ELR (cell line): ENCODE measurements around the gene PRAMEF18.
"Not testable (repeated sequence)": the region's sequence is repeated elsewhere in the genome, so short reads cannot be mapped to it uniquely, and the experiment has no call there.

ENCODE experiments used
- DNase-seq: peaks from one replicate; pipeline ENCODE4 v3.0.0-alpha.2; 2015; ENCODE audit warnings: low read depth

The PRAMEF18 gene

GRCh38 chr1:13225675-13226204, at the start of gene PRAMEF18:
PRAMEF18 (minus strand) TSS chr1:13226154; CDS start chr1:13226106, 48 bp downstream.
- not testable (repeated sequence) for DNase-seq

GRCh38 chr1:13265124-13265523, 39.2 kb upstream of the PRAMEF18 start:
- not testable (repeated sequence) for DNase-seq

- DNase-seq = not testable (repeated sequence)
Measured at GRCh38 chr1:13253898-13254297, 27.9 kb upstream of the PRAMEF18 start, which contains the start of gene PRAMEF5. PRAMEF5 (plus strand) TSS chr1:13254198; CDS start chr1:13259269, 5,071 bp downstream.

DNA sequence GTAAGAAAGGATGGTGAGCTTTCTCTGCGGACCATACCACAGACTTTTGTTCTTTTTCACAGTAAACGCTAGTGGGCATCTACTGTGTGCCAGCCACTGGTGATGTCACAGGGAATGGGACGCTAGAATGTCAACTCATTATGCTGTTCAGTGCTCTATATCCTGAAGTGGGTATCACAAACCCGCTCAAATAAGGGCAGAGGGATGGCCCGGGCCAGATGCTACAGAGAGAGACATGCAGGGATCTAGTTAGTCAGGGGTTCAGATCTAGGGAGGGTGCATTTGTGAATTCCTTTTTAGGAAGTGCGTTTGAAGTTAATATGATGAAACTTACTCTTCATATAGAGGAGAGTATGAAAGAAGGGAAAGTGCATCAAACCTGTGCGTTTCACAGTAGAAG, 21.2 kb upstream of the PRAMEF18 start:
- DNase-seq = not testable (repeated sequence)

DNA sequence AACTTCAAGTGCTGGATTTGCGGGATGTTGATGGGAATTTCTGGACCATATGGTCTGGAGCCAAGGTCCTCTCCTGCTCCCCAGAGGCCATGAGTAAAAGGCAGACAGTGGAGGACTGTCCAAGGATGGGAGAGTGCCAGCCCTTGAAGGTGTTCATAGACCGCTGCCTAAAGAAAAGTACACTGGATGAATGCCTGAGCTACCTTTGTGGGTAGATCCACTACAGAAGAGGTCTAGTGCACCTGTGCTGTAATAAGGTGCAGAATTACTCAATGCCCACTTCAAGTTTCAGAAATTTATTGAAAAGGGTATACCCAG, 20.6 kb upstream of the PRAMEF18 start:
- not testable (repeated sequence) for DNase-seq

DNA sequence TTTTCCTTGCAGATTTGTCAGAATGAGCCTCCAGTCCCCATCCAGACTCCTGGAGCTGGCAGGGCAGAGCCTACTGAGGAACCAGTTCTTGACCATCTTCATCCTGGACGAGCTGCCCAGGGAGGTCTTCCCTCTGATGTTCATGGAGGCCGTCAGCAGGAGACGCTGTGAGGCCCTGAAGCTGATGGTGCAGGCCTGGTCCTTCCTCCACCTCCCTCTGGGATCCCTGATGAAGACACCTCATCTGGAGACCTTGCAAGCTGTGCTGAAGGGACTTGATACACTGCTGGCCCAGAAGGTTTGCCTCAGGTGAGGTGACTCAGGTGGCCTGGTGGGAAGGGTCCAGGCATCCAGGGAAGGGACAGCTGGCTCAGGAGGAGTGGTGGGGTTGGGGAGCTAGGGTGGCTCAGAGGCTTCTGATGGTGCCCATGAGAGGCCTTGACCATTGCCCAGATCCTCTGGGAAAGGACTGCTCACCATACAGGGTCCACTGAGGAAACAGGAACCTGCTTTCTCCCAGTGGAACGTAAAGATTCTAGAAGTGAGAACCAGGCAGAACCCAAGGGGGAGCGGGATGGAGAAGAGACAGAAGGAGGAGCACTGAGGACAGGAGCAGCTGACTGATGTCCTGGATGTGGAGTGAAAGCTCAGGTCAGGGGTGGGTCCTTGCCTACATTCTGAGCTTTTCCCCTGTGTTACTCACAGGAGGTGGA, 20.0 kb upstream of the PRAMEF18 start:
- not testable (repeated sequence) for DNase-seq

GRCh38 chr1:13243536-13244263, 17.7 kb upstream of the PRAMEF18 start:
- DNase-seq = not testable (repeated sequence)

DNA sequence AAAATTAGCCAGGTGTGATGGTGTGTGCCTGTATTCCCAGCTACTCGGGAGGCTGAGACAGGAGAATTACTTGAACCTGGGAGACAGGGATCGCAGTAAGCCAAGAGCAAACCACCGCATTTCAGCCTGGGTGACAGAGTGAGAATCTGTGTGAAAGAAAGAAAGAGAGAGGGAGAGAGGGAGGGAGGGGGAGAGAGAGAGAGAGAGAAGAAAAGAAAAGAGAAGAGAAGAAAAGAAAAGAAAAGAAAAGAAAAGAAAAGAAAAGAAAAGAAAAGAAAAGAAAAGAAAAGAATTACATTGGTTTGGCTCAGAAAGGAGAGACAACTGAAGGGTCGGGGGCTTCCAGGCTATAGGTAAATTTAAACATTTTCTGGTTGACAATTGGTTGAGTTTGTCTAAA, 13.7 kb upstream of the PRAMEF18 start:
- not testable (repeated sequence) for DNase-seq

- not testable (repeated sequence) for DNase-seq
Measured at GRCh38 chr1:13237572-13237971, 11.6 kb upstream of the PRAMEF18 start.

DNA sequence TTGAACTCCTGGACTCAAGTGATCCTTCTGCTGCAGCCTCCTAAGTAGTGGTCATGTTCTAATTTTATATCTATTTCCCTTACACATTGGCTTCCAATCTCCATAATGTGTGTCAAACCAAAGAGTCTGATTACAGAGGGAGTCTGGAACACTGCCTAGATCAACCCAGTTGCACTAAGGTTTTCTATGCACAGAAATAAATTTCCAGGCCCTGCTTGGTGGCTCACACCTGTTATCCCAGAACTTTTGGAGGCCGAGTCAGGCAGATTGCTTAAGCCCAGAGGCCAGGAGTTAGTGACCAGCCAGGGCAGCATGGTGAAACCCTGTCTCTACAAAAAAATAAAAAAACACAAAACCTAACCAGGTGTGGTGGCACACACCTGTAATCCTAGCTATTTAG, 8.1 kb upstream of the PRAMEF18 start:
- DNase-seq = not testable (repeated sequence)

DNA sequence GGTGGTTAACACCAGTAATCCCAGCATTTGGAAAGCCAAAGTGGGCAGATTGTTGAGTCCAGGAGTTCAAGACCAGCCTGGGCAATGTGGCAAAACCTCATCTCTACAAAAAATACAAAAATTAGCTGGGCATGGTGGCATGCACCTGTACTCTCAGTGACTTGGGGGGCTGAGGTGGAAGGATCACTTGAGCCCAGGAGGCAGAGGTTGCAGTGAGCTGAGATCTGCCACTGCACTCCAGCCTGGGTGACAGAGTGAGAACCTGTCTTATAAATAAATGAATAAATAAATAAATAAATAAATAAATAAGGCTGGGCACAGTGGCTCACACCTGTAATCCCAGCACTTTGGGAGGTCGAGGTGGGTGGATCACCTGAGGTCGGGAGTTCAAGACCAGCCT, 6.1 kb upstream of the PRAMEF18 start:
- DNase-seq = not testable (repeated sequence)

GRCh38 chr1:13231061-13231750, 5.3 kb upstream of the PRAMEF18 start:
- not testable (repeated sequence) for DNase-seq

DNA sequence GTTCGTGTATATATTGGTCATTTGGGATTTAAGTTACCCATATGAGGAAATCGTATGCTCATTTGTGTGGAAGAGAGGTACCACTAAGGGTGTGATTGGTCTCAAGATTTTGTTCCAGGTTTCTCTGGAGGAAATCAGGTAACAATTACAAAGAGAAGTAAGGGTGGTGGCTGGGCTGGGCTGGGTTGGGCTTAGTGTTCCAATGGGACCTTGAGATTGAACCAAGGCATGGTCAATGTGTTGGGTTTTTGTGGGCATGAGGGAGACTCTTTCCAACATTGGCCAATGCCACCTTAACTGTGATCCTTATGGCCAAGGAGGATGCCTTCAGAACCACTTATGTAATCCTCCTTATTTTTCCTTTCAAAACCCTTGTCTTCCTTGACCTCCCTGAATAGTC, 4.6 kb upstream of the PRAMEF18 start:
- DNase-seq = not testable (repeated sequence)

- not testable (repeated sequence) for DNase-seq
Measured at GRCh38 chr1:13230096-13230495, 4.1 kb upstream of the PRAMEF18 start.

GRCh38 chr1:13228343-13228781, 2.4 kb upstream of the PRAMEF18 start:
- DNase-seq = peak; percentile 4

DNA sequence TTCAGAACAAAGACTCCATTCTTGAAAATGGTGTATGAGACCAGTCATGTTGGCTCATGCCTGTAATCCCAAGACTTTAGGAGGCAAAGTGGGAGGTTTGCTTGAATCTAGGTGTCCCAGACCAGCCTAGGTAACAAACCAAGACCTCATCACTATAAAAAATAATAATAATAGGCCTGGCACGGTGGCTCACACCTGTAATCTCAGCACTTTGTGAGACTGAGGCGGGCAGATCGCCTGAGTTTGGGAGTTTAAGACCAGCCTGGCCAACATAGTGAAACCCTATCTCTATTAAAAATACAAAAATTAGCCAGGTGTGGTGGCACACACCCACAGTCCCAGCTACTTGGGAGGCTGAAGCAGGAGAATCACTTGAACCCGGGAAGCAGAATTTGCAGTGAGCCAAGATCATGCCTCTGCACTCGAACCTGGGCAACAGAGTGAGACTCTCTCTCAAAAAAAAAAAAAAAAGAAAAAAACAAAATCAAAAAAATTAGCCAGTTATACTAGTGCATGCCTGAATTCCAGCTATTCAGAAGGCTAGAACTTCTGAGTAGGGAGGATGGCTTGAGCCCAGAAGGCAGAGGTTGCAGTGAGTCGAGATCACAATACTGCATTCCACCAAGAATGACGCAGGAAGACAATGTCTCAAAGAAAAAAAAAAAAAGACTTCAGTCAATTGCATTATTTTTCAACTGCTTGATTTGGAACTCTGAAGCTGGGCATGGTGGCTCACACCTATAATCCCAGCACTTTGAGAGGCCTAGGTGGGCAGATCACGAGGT, 1.5 kb upstream of the PRAMEF18 start:
- DNase-seq = not testable (repeated sequence)

GRCh38 chr1:13224480-13225060, 1.4 kb downstream of the PRAMEF18 start:
- DNase-seq = no peak

DNA sequence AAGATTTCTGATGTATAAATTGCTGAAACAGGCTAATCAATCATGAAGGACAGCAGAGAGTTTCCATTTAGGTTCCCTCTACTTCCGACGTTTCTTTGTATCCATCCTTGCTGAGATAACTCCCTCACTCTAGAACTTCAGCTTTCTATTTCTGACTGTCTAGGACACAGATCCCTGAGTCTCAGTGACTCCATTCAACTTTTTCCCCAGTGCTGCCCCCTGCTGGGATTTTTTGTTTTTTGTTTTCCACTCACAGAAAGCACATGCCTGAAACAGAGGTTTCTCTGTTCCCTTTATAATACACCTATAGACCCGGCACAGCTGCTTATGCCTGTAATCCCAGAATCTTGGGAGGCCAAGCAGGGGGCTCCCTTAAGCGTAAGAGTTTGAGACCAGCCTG, 3.2 kb downstream of the PRAMEF18 start:
- DNase-seq = not testable (repeated sequence)

- DNase-seq = not testable (repeated sequence)
Measured at GRCh38 chr1:13219203-13219602, 6.8 kb downstream of the PRAMEF18 start.

DNA sequence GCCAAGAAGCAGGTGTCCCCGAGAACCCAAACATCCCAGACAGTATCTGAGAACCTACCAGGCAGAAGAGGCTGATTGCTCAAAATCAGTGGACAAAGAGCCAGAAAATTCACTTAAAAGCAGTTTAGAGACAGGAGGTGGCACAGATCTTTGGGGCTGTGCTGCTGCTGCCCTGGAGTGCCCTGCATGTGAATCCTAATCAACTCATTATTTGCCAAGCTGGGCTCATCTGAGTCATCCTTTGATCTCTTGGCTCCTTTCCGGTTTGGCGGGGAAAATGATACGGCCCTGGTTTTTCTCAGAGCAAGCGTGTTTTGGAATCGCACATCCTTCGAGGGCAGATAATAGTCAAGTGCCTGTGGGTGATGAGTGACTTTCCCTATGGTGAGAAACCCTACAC, 9.3 kb downstream of the PRAMEF18 start:
- DNase-seq = not testable (repeated sequence)

DNA sequence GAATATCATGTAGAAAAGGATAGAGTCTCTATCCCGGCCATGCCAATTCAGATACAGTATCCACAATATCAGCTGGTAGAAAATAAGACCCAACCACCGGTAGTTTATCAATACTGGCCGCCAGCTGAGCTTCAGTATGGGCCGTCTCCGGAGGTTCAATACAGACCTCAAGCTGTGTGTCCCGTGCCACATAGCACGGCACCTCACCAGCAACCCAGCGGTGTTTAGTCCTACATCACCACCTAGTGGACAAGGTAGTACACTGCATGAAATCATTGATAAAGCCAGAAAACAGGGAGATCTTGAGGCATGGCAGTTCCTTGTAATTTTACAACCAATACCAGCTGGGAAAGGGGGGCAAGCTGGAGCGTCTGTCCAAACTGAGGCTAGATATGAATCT, 17.2 kb downstream of the PRAMEF18 start:
- not testable (repeated sequence) for DNase-seq
